ENCODE results near the gene MPC1.
"Not testable (repeated sequence)": the region's sequence is repeated elsewhere in the genome, so short reads cannot be mapped to it uniquely, and the experiment has no call there.

The MPC1 gene

DNA sequence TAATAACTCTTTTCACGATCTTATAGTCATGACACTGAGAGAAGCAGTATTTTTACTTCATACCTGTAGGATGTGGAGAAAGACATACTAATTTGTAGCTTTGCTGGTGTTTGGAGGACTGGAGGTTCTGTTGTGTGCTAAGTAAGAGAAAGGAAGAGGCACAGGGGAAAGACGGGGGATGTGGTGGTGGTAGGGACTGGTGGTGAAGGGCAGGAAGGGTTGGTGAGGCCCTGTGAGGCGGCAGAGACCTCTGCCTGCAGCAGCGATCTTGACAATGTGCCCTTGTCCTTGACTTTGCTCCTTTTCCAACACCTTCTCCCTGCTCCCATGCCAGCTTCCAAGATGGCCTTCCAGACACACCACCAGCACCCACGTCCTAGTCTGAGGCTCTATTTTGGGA, 32.6 kb upstream of the MPC1 start:
- no peak for TF ChIP-seq JUND (IDR thresholded peaks at IDR 0.05; ENCODE audit: low read depth)
- in situ Hi-C loops (cut with HindIII; ENCODE audit: low pct_unique_long_range_greater_than_20kb, low sequenced_read_pairs), result no loop called here

DNA sequence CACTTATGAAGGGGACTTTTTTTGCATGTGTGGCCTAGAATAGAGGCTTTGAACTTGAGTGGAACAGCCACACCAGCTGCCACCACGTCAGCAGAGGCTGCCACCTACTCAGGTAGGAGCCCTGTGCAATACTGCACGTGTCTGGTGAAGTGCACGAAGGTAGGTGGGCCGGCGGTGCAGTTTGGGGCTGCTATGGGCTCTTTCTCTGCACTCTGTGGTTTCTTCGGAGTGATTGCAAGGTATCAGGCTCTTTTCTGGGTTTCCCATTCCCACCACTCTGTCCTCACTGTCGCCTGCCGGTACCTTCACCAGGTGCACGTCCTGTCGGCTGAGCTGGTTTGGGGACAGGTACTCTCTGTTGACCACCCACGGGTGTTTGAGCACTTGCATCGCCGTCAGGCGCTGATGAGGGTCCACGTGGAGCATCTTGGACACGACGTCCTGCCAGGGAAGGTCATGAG, 30.8 kb upstream of the MPC1 start:
- in situ Hi-C loops (cut with HindIII; ENCODE audit: low pct_unique_long_range_greater_than_20kb, low sequenced_read_pairs), result no loop called here
- no peak for TF ChIP-seq JUND (IDR thresholded peaks at IDR 0.05; ENCODE audit: low read depth)
- DNase-seq (ENCODE audit: low read depth in 1 of 2, low spot score in 1 of 2), result no peak

More for the DNA sequence above, 32.6 kb upstream of the MPC1 start:
- no peak for DNase-seq (ENCODE audit: low read depth in 1 of 2, low spot score in 1 of 2)

DNA sequence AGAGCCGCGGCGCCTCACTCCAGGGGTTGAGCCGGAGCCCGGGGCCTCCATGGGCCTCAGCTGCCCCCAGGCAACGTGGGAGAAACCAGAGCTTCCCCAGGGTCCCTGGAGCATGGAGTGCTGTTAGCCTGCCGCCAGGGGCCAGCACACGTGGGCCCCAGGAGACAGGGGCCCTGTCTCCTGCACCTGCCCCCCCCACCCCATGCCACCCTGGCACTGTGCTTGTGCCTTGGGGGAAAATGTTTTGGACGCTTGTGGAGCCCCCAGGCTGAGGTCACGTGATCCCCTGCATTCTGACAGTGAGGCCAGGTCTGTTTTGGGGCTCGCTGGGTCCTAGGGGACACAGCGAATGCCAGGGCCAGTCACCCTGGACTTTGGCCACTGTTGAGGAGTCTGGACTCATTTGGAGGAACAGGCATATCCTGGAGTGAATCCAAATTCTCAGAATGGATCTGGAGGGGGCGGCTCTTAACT, 30.2 kb upstream of the MPC1 start:
- DNase-seq (ENCODE audit: low read depth in 1 of 2, low spot score in 1 of 2), result no peak
- no peak for TF ChIP-seq JUND (IDR thresholded peaks at IDR 0.05; ENCODE audit: low read depth)
- in situ Hi-C loops (cut with HindIII; ENCODE audit: low pct_unique_long_range_greater_than_20kb, low sequenced_read_pairs), result no loop called here

DNA sequence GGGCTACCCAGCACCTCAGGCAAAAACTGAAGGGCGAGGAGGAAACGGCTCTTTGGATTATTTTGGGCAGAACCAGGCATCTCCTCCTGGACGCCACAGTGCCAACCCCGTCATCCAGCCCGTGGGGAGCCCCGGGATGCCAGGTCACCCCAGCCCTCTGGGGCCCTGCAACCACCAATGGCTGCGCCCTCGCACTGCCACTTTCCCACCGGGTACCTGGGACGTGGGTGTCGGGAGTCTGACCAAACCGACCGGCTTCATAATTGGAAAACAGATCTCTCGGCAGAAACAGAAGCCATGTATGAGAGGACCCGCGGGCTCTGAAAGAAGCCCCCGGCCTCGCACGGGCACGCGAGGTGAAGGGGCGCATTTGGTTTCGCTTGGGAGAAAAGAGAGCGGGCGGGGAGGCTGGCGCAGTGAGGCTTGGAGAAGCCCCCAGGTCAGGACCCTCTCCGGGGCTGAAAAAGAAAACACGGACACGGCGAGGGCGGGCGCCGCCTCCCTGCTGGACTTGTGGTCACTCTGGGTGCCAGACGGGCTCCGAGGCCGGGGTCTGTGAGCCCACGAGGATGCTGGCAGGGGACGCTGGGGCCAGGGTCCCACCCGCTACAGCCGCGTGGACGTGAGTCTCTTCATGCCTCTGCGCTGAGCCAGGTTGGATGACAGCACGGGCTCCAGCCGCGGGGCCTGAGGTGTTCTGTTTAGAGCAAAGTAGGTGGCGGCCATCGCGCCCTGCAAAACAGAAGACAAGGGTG, 29.6 kb upstream of the MPC1 start:
- in situ Hi-C loops (cut with HindIII; ENCODE audit: low pct_unique_long_range_greater_than_20kb, low sequenced_read_pairs), result no loop called here
- TF ChIP-seq JUND (IDR thresholded peaks at IDR 0.05; ENCODE audit: low read depth), result no peak
- no peak for DNase-seq (ENCODE audit: low read depth in 1 of 2, low spot score in 1 of 2)

DNA sequence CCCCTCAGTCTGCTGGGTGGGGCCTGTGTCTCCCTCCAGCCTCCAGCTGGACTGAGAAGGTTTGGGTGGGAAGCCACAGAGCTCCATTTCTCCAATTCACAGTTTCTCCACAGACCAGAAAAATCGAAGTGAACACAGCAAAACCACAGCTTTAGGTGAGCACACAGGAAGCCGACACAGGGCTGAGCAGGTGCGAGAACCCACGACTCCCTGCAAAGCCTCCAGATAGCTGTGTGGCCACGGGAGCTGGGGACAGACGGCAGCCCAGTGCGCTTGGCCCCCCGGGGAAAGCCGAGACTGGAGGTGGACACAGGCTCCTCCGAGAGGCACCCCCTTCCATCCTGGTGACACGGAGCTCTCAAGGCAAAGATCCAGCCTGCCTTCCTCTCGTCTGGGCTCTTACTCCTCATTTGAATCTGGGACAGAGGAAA, 29.0 kb upstream of the MPC1 start:
- no peak for DNase-seq (ENCODE audit: low read depth in 1 of 2, low spot score in 1 of 2)
- in situ Hi-C loops (cut with HindIII; ENCODE audit: low pct_unique_long_range_greater_than_20kb, low sequenced_read_pairs), result no loop called here
- TF ChIP-seq JUND (IDR thresholded peaks at IDR 0.05; ENCODE audit: low read depth), result no peak

DNA sequence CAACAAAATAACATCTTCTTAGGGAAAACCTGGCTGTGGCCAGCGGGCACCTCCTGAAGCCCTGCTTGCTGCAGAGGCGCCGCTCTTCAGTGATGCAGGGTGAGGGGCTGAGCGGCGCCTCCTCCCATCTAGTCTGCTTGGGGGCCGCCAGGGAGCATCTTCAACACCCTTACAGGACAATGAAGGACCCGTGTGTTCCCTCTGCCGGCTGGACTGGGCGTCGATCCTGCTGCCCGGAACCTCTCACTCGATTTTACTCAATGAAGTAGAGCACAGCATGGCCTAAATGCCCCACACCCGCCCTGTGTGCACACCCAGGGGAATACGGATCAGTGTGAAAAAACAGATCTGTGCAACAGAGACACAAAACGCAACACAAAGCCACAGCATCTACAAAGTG, 28.5 kb upstream of the MPC1 start:
- no peak for TF ChIP-seq JUND (IDR thresholded peaks at IDR 0.05; ENCODE audit: low read depth)
- no peak for DNase-seq (ENCODE audit: low read depth in 1 of 2, low spot score in 1 of 2)
- in situ Hi-C loops (cut with HindIII; ENCODE audit: low pct_unique_long_range_greater_than_20kb, low sequenced_read_pairs), result no loop called here

DNA sequence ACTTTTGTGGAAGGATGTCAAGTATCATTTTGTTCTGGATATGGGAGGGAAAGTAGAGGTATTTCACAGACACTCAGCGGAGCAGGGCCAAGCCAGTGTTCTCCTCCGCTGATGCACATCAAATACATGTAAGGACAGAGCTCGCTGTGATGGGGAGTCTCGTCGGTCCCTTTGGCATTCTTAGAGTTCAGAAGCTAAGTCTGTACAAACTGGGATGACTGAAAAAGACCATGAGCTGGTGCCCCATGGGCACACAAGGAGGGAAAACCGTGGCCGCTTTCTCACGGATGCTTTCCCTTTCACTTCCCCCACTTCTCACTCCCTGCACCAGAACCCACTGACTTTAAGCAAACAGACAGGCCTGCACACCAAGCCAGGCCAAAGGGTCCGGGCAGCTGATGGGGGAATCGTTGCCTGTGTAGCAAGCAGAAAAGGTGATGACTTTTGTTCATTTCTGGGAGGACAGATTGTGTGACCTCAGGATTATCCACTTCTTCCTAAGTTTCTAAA, 27.7 kb upstream of the MPC1 start:
- in situ Hi-C loops (cut with HindIII; ENCODE audit: low pct_unique_long_range_greater_than_20kb, low sequenced_read_pairs), result no loop called here
- no peak for TF ChIP-seq JUND (IDR thresholded peaks at IDR 0.05; ENCODE audit: low read depth)
- no peak for DNase-seq (ENCODE audit: low read depth in 1 of 2, low spot score in 1 of 2)

DNA sequence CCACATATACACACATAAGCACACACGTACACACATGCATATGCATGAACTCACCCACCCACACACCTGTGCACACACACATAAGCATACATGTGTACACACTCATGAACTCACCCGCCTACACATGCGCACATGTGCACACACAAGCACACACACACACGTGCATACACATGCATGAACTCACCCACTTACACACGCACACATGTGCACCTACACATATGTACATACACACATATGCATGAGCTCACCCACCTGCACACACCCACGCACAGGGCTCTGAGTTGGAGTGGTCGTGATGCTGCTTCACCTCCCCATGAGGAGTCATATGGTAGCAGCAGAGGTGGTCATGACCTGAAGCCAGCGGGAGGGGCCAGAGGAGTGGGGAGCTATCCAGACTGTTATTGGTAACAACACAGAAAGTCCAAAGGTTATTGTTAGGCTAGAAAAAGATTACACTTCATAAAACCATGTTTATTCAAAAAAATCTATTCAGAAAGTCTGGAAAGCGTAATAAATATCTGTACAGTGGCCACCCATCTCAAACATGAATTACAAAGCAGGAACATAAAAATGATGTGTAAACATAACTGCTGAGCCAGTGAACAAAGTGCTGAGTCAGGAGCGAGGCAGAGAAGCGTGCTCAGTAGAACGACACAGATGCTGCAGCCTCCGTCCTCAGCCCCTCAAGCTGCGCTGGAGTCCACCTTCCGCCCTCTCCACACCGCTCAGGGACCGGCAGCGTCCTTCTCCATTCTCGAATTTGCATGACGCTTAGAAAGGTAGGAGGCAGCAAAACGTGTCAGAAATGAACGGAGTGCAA, 26.4 kb upstream of the MPC1 start:
- DNase-seq (ENCODE audit: low read depth in 1 of 2, low spot score in 1 of 2), result no peak
- TF ChIP-seq JUND (IDR thresholded peaks at IDR 0.05; ENCODE audit: low read depth), result no peak
- in situ Hi-C loops (cut with HindIII; ENCODE audit: low pct_unique_long_range_greater_than_20kb, low sequenced_read_pairs), result no loop called here

DNA sequence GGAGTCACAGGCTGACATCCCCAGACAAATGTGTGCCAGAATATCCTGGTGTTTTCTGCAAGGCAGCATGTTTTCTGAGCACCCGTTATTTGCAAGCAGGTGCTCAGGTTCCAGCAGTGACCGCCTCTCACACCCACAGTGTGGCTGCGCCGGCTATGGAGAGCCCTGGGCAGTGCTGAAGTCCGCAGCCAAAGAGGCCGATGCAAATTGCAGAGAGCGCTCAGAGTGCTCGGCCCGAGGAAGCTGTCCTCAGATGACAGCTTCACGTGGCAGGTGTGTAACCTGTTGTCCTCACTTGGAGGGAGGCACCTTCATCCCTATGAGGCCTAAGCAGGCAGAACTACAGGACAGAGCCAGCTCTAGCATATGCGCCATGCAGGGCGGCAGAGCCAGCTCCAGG, 23.5 kb upstream of the MPC1 start:
- TF ChIP-seq JUND (IDR thresholded peaks at IDR 0.05; ENCODE audit: low read depth), result no peak
- DNase-seq (ENCODE audit: low read depth in 1 of 2, low spot score in 1 of 2), result no peak
- in situ Hi-C loops (cut with HindIII; ENCODE audit: low pct_unique_long_range_greater_than_20kb, low sequenced_read_pairs), result no loop called here

DNA sequence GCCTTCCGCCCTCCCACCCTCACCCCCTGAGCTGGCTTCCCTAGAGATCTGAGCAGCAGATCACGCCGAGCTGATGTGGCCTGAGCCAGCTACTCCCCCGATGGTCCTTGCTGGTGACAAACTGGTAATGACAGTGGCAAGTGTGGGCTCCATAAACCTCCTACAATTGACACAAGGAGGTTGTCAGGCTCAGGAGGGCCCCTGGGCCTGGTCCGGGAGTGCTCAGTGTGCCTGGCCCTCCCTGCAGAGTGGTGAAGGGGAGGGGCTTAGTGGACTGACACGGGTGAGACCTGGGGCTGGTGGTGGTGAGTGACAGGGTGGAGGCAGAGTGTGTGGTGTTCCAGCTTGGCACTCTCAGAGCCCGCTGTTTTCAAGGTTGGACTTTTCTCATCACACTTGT, 22.6 kb upstream of the MPC1 start:
- TF ChIP-seq JUND (IDR thresholded peaks at IDR 0.05; ENCODE audit: low read depth), result no peak
- in situ Hi-C loops (cut with HindIII; ENCODE audit: low pct_unique_long_range_greater_than_20kb, low sequenced_read_pairs), result no loop called here
- DNase-seq (ENCODE audit: low read depth in 1 of 2, low spot score in 1 of 2), result no peak

DNA sequence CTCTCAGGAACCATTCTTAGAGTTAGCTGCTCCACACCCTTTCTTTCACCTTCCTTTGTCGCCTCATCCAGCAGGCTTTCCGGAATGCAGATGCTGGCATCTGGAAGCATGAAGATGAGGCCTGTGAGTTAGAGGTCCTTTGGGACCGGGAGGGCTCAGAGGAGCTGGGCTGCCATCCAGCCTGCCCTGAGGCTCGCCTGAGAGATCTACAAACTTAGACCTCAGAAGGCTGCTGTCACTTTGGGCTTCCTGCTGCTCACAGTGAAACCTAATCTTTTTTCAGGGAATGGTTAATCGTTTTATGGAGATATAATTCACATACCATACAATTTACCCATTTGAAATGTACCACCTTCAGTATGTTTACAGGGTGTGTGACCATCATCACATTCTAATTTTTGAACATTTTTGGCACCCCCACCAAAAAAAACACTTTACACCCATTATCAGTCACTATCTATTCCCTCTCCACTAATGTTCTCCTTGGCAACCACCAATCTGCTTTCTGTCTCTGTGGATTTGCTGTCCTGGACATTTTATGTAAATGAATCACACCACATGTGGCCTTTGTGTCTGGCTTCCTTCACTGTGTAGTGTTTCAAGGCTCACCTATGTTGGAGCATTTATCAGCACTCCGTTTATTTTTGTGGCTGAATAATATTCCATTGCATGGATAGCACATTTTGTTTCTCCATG, 20.0 kb upstream of the MPC1 start:
- no peak for TF ChIP-seq JUND (IDR thresholded peaks at IDR 0.05; ENCODE audit: low read depth)
- in situ Hi-C loops (cut with HindIII; ENCODE audit: low pct_unique_long_range_greater_than_20kb, low sequenced_read_pairs), result no loop called here
- no peak for DNase-seq (ENCODE audit: low read depth in 1 of 2, low spot score in 1 of 2)

DNA sequence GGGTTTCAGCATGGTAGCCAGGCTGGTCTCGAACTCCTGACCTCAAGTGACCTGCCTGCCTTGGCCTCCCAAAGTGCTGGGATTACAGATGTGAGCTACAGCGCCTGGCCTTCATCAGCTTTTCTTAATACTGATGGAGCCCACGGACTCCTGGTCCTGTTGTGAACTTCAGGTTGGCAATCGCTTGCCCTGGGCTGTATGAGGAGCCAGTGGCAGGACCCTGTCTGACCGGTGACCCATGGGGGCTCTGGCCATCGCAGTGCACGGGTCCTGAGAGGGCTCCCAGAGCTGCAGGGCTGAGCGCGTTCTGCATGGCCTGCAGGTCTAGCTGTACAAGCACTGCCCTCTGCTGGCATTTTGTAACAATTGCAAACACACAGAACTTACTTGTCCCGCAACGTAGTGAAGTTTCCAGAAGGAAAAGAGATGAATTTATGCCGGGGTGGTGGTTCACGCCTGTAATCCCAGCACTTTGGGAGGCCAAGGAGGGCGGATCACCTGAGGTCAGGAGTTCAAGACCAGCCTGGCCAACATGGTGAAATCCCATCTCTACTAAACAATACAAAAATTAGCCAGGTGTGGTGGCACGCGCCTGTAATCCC, 18.0 kb upstream of the MPC1 start:
- in situ Hi-C loops (cut with HindIII; ENCODE audit: low pct_unique_long_range_greater_than_20kb, low sequenced_read_pairs), result not testable (repeated sequence)
- peak; percentile 48 to 63 for DNase-seq (ENCODE audit: low read depth in 1 of 2, low spot score in 1 of 2)
